K562 (cell line): ENCODE measurements around the gene NDUFS3.

Experiments
- BACH1 ChIP-seq: fragments of 200-800 bp; sonication (Bioruptor generic); IDR thresholded peaks from 2 replicates; pipeline ENCODE4 v1.6.1; 2016; ENCODE audit warnings: missing genetic modification characterization, missing compliant biosample characterization
- BRF2 ChIP-seq: IDR thresholded peaks from 3 replicates; pipeline ENCODE4 v1.6.1; 2011; ENCODE audit warnings: borderline replicate concordance, mild to moderate bottlenecking; ENCODE audit not compliant: insufficient read length, insufficient read depth
- CEBPB ChIP-seq: fragments of 450-650 bp; IDR thresholded peaks from 2 replicates; pipeline ENCODE4 v1.6.1; 2016; ENCODE audit warnings: missing genetic modification characterization, missing compliant biosample characterization
- FOS ChIP-seq: IDR thresholded peaks from 3 replicates; pipeline ENCODE4 v1.6.1; 2011; ENCODE audit not compliant: insufficient read length; ENCODE audit errors: extremely low read depth
- HNRNPUL1 ChIP-seq: fragments of 200-400 bp; formaldehyde crosslinking; IDR thresholded peaks from 2 replicates; pipeline ENCODE4 v1.6.1; 2017; ENCODE audit warnings: low read length
- MITF ChIP-seq: IDR thresholded peaks from 2 replicates; pipeline ENCODE4 v1.6.1; 2014; ENCODE audit warnings: antibody characterized with exemption
- USF2 ChIP-seq: sonication (generic); formaldehyde crosslinking; IDR thresholded peaks from 2 replicates; pipeline ENCODE4 v1.5.0; 2020; ENCODE audit warnings: missing genetic modification reagents
- XRCC4 ChIP-seq: IDR thresholded peaks from one replicate; pipeline ENCODE4 v1.6.1; 2011; ENCODE audit not compliant: insufficient read depth, insufficient read length; ENCODE audit errors: extremely low read depth
- YBX1 ChIP-seq: fragments of 450-650 bp; IDR thresholded peaks from 2 replicates; pipeline ENCODE4 v1.7.1; 2016; ENCODE audit warnings: mild to moderate bottlenecking
- TF ChIP-seq, protein P1 (sequence below): fragments of 200-800 bp; sonication (Bioruptor generic); IDR thresholded peaks from 2 replicates; pipeline ENCODE4 v1.6.1; 2017; ENCODE audit warnings: missing genetic modification characterization, missing compliant biosample characterization

- no peak for TF ChIP-seq FOS
- TF ChIP-seq USF2 (CRISPR knock-in tag) = no peak
- TF ChIP-seq XRCC4 = no peak
- TF ChIP-seq BRF2 = no peak
- TF ChIP-seq HNRNPUL1 = no peak
- TF ChIP-seq, protein P1, sequence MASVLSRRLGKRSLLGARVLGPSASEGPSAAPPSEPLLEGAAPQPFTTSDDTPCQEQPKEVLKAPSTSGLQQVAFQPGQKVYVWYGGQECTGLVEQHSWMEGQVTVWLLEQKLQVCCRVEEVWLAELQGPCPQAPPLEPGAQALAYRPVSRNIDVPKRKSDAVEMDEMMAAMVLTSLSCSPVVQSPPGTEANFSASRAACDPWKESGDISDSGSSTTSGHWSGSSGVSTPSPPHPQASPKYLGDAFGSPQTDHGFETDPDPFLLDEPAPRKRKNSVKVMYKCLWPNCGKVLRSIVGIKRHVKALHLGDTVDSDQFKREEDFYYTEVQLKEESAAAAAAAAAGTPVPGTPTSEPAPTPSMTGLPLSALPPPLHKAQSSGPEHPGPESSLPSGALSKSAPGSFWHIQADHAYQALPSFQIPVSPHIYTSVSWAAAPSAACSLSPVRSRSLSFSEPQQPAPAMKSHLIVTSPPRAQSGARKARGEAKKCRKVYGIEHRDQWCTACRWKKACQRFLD (CRISPR knock-in tag) = no peak
- TF ChIP-seq BACH1 (tag) = no peak
- TF ChIP-seq CEBPB (tag) = no peak
- no peak for TF ChIP-seq YBX1
- no peak for TF ChIP-seq MITF
Measured at GRCh38 chr11:47593934-47594855, 15.3 kb downstream of the NDUFS3 start, which contains the start of gene C1QTNF4.
